Adrenal gland (tissue), 12 donors: Measurements from ENCODE around the gene MORN1. TPM values are rescaled to one million over a fixed set of nuclear protein-coding genes. Genes with fewer than 3 reads are reported as not detected.

ENCODE experiments used
- DNase-seq, 7 donors: peaks; one replicate each; pipeline ENCODE4 v3.0.0-alpha.2; 2019 to 2020
- H3K27ac ChIP-seq, 5 donors: fragments of 200-600 bp; sonication (generic) in 4 of 5; 1 replicate in 3 of 5; 2 replicates in 2 of 5; pipeline versions ENCODE4 v1.5.1 to v1.8.0; 2016 to 2020; ENCODE audit warnings: mild to moderate bottlenecking in 1 of 5
- H3K27me3 ChIP-seq: fragments of 200-600 bp; 2 replicates; pipeline ENCODE4 v1.8.0; 2021
- H3K36me3 ChIP-seq, 2 donors: fragments of 200-600 bp; replicated peaks in 1 of 2; 1 replicate in 1 of 2; 2 replicates in 1 of 2; pipeline versions ENCODE4 v1.5.1 to v1.8.0; 2018 to 2022
- H3K4me1 ChIP-seq, 2 donors: fragments of 200-600 bp; replicated peaks in 1 of 2; 1 replicate in 1 of 2; 2 replicates in 1 of 2; pipeline versions ENCODE4 v1.5.1 to v1.8.0; 2018 to 2021
- H3K4me3 ChIP-seq, 4 donors: fragments of 200-600 bp; sonication (generic) in 3 of 4; one replicate each; pipeline ENCODE4 v1.5.1; 2016 to 2018
- H3K9me3 ChIP-seq, 3 donors: fragments of 200-600 bp; sonication (generic) in 1 of 3; replicated peaks in 1 of 3; 1 replicate in 2 of 3; 2 replicates in 1 of 3; pipeline versions ENCODE4 v1.5.1 to v1.8.0; 2016 to 2021
- CTCF ChIP-seq, 6 experiments: fragments of 450-650 bp in 4 of 6; fragments of 200-600 bp in 2 of 6; sonication (generic) in 1 of 6; IDR thresholded peaks; 1 replicate in 5 of 6; 2 replicates in 1 of 6; pipeline versions ENCODE4 v1.5.1 to v1.8.0; 2016 to 2021; ENCODE audit warnings: antibody characterized with exemption in 6 of 6, mild to moderate bottlenecking in 2 of 6, moderate library complexity in 1 of 6
- POLR2A ChIP-seq, 2 donors: fragments of 450-650 bp; IDR thresholded peaks; one replicate each; pipeline ENCODE4 v1.6.1; 2017; ENCODE audit warnings: antibody characterized with exemption in 2 of 2, mild to moderate bottlenecking in 2 of 2, moderate library complexity in 1 of 2
- WGBS, 4 donors: extraction: QIAGEN DNeasy Blood & Tissue Kit in 2 of 4; methylation state at CpG; one replicate each; pipeline versions ENCODE4 v1.1.5 to v1.1.7; 2013 to 2017; 5-methylcytosine and 5-hydroxymethylcytosine counted together
- intact Hi-C, 2 donors: fragments of 100-400 bp; cut with DNase I; formaldehyde crosslinking; loops; one replicate each; pipeline versions ENCODE4 v1.14.1 to v1.15.0; 2022 to 2023
- polyA plus RNA-seq, 3 donors: library from polyadenylated mRNA; stranded (reverse); fragments of 200-250 nt in 2 of 3; fragments of 350-450 nt in 1 of 3; fragmentation: Illumina TruSeq in 1 of 3; extraction: RNeasy Lipid Tissue Mini Kit (QIAGEN cat#74804) in 1 of 3; gene quantifications; one replicate each; pipeline ENCODE4 v1.2.3, GENCODE V29; 2013 to 2014
- total RNA-seq, 9 donors: library from RNA; depleted of rRNA in 4 of 9; stranded (reverse); fragments of >200 nt in 4 of 9; fragments of 120-200 nt in 1 of 9; fragmentation: NEBNext Ultra II Directional in 1 of 9; extraction: Animal tissue kit (Norgen Biotek cat#: 25700) in 1 of 9; gene quantifications; one replicate each; pipeline versions ENCODE4 v1.1.0 to v1.2.4, GENCODE V29; 2013 to 2023
- donor health status: healthy with polysubstance abuse.
- donor health status: Bipolar disorder and iron deficiency.
- donor health status: DM: yes; HTN: yes; CAD: no.
- donor health status: DM: no; HTN: no; CAD: no.
- donor health status: DM: no; HTN: no; CAD: no.
- donor health status: DM: yes; HTN: yes; CAD: no.

Gene MORN1
- total and polyA plus RNA-seq, 12 donors, result 1.8 to 14.1 (median 8.7) TPM

- Histone ChIP-seq H3K4me1 (peaks cover 5 to 17% of the 10 kb centered on the region in 2 donors), H3K36me3 (no peaks in the 10 kb centered on the region), H3K4me3 (no peak overlapping the region), H3K27ac (no peak overlapping the region), H3K27me3 (peaks cover 34% of the 10 kb centered on the region), H3K9me3 (no peaks in the 10 kb centered on the region)
- WGBS, 4 donors, result 65 to 80% (median 73%) methylated on average over 4 to 13 of the region's 13 CpGs
- intact Hi-C loops, result loop anchor here in 1 of 2 donors (5.0 to 10.0 kb wide), 2 partner anchors 130 to 228 kb away; no protein-coding TSS in a partner anchor
- no peak for DNase-seq
- TF ChIP-seq CTCF (IDR thresholded peaks at IDR 0.05), result no peak
- TF ChIP-seq POLR2A (IDR thresholded peaks at IDR 0.05), result no peak
Observed at GRCh38 chr1:2417083-2417832, 25.9 kb upstream of the MORN1 start.

- no peak for DNase-seq
- WGBS, 4 donors, result 18 to 50% (median 36%) methylated on average over 3 to 12 of the region's 12 CpGs
- Histone ChIP-seq H3K4me3 (no peak overlapping the region), H3K27me3 (peaks cover 34% of the 10 kb centered on the region), H3K36me3 (no peaks in the 10 kb centered on the region), H3K9me3 (no peaks in the 10 kb centered on the region), H3K27ac (no peak overlapping the region), H3K4me1 (peaks cover 10 to 23% of the 10 kb centered on the region in 2 donors)
- TF ChIP-seq CTCF (IDR thresholded peaks at IDR 0.05), result no peak
- no peak for TF ChIP-seq POLR2A (IDR thresholded peaks at IDR 0.05)
- intact Hi-C loops, result loop anchor here in 1 of 2 donors (5.0 to 10.0 kb wide), 2 partner anchors 131 to 228 kb away; no protein-coding TSS in a partner anchor
Observed at GRCh38 chr1:2416403-2416802, 25.0 kb upstream of the MORN1 start.

GRCh38 chr1:2415801-2416208 lies 24.5 kb upstream of the MORN1 start:
- Histone ChIP-seq H3K27ac (no peak overlapping the region), H3K9me3 (no peaks in the 10 kb centered on the region), H3K27me3 (peaks cover 34% of the 10 kb centered on the region), H3K4me3 (no peak overlapping the region), H3K36me3 (no peaks in the 10 kb centered on the region), H3K4me1 (peaks cover 11 to 26% of the 10 kb centered on the region in 2 donors)
- intact Hi-C loops, result loop anchor here (2.0 to 10.0 kb wide), 3 partner anchors 131 to 371 kb away; no protein-coding TSS in a partner anchor
- no peak for TF ChIP-seq POLR2A (IDR thresholded peaks at IDR 0.05)
- no peak for TF ChIP-seq CTCF (IDR thresholded peaks at IDR 0.05)
- DNase-seq, result no peak
- 60 to 73% methylated on average over 19 of the region's 19 CpGs; no CpG with 5 or more reads in 2 of the 4 donors for WGBS, 4 donors

GRCh38 chr1:2415337-2415736 lies 24.0 kb upstream of the MORN1 start:
- Histone ChIP-seq H3K4me3 (no peak overlapping the region), H3K9me3 (no peaks in the 10 kb centered on the region), H3K27ac (no peak overlapping the region), H3K4me1 (peaks cover 11 to 26% of the 10 kb centered on the region in 2 donors), H3K36me3 (no peaks in the 10 kb centered on the region), H3K27me3 (peaks cover 30% of the 10 kb centered on the region)
- TF ChIP-seq POLR2A (IDR thresholded peaks at IDR 0.05), result no peak
- no peak for TF ChIP-seq CTCF (IDR thresholded peaks at IDR 0.05)
- DNase-seq, result no peak
- intact Hi-C loops, result loop anchor here (2.0 to 10.0 kb wide), 3 partner anchors 132 to 371 kb away; no protein-coding TSS in a partner anchor
- 56 to 71% (median 69%) methylated on average over 9 to 11 of the region's 11 CpGs for WGBS, 4 donors
